Sigmoid colon (tissue), 4 donors: ENCODE results near the gene TRAF3IP1.

Source experiments
- EP300 ChIP-seq, 4 donors: sonication (generic); formaldehyde crosslinking; IDR thresholded peaks; one replicate each; pipeline ENCODE4 v1.6.1; 2017; ENCODE audit warnings: antibody characterized with exemption in 4 of 4
- POLR2A ChIP-seq, 2 donors: fragments of 450-650 bp; IDR thresholded peaks; one replicate each; pipeline ENCODE4 v1.6.1; 2016; ENCODE audit warnings: antibody characterized with exemption in 2 of 2, mild to moderate bottlenecking in 2 of 2, moderate library complexity in 2 of 2
- POLR2AphosphoS5 ChIP-seq, 4 donors: sonication (generic); formaldehyde crosslinking; IDR thresholded peaks; one replicate each; pipeline ENCODE4 v1.6.1; 2017; ENCODE audit warnings: antibody characterized with exemption in 4 of 4
- TF ChIP-seq, protein P1 (sequence below), 4 experiments: fragments of 450-650 bp in 3 of 4; fragments of 200-600 bp in 1 of 4; IDR thresholded peaks; one replicate each; pipeline ENCODE4 v1.5.1; 2016 to 2019; ENCODE audit warnings: antibody characterized with exemption in 4 of 4, mild to moderate bottlenecking in 3 of 4, moderate library complexity in 2 of 4

GRCh38 chr2:238415036-238415764, 94.9 kb downstream of the TRAF3IP1 start:
- TF ChIP-seq POLR2A (IDR thresholded peaks at IDR 0.05) (no peak), POLR2AphosphoS5 (IDR thresholded peaks at IDR 0.05) (no peak), EP300 (IDR thresholded peaks at IDR 0.05) (no peak)
- TF ChIP-seq, protein P1, sequence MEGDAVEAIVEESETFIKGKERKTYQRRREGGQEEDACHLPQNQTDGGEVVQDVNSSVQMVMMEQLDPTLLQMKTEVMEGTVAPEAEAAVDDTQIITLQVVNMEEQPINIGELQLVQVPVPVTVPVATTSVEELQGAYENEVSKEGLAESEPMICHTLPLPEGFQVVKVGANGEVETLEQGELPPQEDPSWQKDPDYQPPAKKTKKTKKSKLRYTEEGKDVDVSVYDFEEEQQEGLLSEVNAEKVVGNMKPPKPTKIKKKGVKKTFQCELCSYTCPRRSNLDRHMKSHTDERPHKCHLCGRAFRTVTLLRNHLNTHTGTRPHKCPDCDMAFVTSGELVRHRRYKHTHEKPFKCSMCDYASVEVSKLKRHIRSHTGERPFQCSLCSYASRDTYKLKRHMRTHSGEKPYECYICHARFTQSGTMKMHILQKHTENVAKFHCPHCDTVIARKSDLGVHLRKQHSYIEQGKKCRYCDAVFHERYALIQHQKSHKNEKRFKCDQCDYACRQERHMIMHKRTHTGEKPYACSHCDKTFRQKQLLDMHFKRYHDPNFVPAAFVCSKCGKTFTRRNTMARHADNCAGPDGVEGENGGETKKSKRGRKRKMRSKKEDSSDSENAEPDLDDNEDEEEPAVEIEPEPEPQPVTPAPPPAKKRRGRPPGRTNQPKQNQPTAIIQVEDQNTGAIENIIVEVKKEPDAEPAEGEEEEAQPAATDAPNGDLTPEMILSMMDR (IDR thresholded peaks at IDR 0.05): no peak
